Stimulated activated CD8-positive, alpha-beta memory T cell treated with anti-CD3 and anti-CD28 coated beads, Interleukin-7, amount 100 ng/mL, for 4 hours (primary cell): Measurements from ENCODE around the gene TRABD2A.
"Not testable (repeated sequence)": the region's sequence is repeated elsewhere in the genome, so short reads cannot be mapped to it uniquely, and the experiment has no call there.

Experiments
- DNase-seq, 2 donors: peaks; one replicate each; pipeline ENCODE4 v3.0.0-alpha.2; 2020; ENCODE audit warnings: low read depth in 2 of 2

Gene TRABD2A, protein sequence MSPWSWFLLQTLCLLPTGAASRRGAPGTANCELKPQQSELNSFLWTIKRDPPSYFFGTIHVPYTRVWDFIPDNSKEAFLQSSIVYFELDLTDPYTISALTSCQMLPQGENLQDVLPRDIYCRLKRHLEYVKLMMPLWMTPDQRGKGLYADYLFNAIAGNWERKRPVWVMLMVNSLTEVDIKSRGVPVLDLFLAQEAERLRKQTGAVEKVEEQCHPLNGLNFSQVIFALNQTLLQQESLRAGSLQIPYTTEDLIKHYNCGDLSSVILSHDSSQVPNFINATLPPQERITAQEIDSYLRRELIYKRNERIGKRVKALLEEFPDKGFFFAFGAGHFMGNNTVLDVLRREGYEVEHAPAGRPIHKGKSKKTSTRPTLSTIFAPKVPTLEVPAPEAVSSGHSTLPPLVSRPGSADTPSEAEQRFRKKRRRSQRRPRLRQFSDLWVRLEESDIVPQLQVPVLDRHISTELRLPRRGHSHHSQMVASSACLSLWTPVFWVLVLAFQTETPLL

DNA sequence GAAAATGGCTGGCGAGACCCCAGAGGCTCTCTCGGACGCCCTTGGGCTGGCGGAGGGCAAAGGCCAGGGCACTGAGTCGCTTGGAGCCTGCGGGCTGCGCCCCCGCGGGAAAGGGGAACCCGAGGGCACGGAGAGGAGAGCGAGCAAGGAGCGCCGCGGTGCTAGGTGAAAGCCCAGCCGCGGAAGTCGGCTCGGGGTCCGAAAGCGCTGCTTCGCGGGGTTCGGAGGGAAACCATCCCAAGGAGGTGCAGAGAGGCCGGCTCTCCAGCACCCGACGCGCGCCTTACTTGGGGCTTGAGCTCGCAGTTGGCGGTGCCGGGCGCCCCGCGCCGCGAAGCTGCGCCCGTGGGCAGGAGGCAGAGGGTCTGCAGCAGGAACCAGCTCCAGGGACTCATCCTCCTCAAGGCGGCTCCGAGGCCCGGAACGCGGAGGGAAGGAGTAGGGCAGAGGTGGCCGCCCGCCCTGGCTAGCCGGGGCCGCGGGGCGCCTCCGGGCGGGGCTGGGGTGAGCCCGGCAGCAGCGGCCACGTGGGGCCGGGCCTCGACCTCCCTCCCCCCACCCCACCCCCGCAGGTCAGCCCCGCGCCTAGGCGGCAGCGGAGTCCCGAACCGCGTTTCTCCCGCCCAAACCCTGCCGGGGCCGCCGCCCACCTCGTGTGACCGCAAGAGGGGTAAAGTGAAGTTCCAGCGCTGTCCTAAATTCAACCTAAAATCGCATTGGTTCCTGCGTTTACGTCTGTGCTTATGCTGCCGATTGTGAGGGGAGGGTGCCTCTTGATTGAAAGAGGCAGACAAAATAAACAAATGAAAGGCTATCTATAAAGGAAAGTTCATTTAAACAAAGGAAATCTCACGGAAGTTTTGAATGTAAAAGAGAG lies at the start of gene TRABD2A:
TSS of gene TRABD2A (minus strand) at position 440 of the 877 bp plus-strand sequence. CDS start at position 395, 45 bp downstream.
- DNase-seq = peak in 1 of 2 donors; percentile 58

DNA sequence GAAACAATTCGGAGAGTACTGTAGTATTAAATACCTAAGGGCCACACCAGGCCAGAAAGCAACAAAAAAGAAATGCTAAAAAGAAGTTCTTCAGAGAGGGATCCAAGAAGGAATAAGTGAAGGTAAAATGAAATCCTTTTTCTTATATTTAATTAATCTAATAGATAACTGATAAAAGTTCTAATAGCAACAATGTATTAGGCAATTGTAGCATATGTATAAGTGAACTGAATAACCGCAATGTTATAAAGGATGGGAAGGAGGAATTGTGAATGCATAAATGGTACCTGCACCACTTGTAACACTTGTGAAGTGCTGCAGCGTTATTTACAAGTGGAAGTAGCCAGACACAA lies 46.4 kb upstream of the TRABD2A start:
- no peak for DNase-seq

DNA sequence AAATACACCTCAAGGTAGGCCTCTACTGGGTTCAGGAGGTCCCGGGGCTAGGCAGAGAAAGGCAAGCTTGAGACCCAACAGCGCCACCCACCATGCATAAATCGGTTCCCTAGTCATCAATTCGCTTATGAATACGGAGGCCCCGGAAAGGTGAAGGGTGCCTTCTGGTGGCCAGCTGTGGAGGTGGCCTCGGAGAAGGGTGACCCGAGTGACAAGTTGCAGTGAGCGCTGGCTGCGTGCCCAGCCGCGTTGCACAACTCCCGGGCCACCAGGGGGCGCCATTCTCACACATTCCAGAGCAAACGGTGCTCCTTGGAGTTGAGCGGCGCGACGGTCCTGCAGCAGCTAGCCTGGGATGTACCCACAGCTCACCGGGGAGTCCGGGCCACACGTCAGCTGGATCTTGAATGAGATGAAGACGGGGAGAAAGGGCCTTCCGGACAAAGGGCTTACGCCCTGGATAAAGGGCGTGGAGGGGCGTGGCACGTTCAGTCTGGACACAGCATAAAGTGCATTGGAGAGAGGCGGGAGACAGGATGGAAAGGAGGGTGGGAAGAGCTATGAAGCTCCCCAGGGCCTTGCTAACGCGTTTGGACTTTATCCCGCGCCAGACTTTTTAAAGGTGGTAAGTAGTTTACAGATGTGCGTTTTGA lies 45.0 kb upstream of the TRABD2A start:
- peak; percentile 92 to 96 for DNase-seq

DNA sequence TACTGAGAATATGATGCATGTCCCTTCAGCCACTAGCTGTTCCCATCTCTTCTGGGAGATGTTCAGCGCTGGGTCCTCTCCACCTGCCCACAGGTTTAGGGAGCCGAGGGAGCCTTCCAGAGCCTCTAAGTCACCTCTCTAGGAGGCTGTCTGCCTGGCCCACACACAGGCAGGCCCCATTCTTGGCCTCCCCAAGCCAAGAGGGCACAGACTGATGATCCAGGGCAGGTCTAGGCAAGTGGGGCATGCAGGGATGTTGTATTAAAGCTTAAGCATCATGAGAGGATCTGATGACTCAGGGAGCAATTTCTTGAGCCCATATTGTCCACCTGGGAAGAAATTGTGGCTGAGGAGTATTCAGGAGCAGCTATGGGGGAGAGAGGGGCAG lies 44.4 kb upstream of the TRABD2A start:
- DNase-seq = no peak

DNA sequence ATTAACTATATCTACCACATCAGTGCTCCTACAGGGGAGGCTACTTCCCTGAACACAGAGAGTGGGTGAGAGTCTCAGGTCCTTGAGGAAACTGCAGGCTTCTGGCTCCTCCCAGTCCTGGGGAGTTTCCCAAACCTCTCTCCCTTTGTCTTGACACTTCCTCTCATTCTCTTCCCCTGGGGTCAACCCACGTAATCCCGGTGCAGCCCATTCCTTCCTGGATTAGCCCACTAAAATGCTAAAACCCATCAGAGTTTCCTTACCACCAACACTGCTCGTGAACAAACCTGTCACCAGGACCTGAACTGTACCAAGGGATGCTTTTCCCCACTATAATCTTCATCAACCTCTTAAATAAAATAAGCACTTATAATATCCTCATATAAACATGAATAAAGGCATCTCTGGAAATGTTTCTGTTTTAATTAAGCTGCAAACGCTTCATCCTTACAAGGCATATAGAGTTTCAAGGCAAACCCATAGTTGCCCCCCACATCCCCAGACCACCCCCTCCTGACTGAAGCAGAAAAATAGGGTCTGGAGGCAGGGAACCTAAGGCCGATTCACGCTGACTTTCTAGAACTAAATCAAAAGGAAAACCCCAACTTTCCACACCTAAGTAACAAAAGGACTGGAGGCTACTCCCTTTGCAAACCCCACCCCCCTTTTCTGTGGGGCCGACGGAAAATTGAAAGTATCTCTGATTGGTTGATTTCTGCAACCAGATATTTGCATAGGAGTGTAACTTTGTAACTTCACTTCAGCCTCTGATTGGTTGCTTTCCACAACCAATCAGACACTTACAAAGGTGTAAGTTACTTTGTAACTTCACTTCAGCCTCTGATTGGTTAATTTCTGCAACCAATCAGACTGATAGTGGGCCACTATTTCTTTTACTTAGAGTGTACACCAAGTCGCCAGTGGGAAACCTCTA lies 43.6 kb upstream of the TRABD2A start:
- no peak for DNase-seq

DNA sequence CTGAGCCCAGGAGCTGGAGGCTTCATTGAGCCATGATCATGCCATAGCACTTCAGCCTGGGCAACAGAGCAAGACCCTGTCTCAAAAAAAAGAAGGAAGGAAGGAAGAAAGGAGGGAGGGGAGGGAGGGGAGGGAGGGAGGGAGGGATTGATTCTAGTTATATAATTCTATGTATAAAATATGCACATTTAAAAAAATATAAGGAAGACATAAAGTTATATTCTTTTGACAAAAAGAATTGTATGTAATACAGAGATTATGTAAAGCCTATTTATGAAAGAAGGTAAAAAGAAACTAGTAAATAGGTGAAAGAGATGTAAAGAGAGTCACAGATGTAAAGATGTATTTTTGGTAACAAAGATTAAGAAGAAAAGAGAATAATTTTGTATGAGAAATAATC lies 42.1 kb upstream of the TRABD2A start:
- DNase-seq = no peak

DNA sequence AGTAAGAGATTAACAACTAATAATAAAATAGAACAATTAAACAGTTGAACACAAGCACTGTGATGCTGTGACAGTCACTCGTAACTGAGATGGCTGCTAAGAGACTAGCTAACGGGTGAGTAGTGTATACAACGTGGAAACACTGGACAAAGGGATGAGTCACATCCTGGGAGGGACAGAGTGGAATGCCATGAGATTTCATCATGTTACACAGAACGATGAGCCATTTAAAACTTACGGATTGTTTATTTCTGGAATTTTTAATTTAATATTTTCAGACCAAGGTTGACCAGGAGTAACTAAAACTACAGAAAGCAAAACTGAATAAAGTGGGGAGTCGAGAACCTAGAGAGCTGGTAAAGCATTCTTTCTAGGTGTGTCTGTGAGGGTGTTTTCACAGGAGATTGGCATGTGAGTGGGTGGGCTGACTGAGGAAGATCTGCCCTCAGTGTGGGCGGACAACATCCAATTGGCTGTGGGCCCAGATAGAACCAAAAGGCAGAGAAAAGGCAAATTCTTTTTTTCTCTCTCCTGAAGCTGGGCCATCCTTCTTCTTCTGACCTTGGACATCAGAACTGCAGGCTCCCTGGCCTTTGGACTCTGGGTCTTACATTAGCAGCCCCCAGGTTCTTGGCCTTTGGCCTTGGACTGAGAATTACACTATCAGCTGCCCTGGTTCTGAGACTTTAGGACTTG lies 39.1 kb upstream of the TRABD2A start:
- peak; percentile 49 to 51 for DNase-seq

DNA sequence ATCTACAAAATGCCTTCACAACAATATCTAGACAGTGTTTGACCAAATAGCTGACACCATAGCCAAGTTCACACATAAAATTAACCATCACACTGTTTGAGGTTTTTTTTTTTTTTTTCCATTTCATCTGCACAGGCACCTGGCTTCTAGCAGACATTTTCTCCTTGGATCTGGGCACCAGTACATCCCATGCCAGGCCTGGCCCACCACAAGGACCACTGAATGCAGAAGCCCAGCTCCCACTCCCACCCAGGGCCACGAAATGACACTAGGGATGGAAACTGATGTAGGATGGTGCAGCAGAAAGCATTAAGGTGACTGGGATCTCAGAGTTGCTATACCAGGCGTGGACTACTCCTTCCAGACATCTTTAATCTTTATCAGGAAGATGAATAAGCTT lies 37.5 kb upstream of the TRABD2A start:
- no peak for DNase-seq

DNA sequence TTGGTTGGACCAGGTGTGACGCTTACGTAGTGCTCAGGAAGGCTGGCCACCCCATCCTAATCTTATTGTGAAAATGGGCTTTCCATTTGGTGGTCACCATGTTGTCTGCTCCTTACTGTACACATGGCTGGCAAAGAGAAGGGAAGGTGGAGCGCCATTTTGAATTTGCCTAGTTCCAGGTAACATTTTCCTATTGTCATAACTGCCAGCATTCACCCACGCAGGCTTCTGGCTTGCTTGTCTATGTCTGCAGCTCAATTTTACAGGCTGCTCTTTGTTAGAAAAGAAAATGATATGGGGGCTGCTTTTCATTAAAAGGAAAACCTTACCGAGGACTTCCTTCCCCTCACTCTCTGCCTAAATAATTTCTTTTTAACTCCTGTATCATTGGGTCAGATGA lies 36.9 kb upstream of the TRABD2A start:
- not testable (repeated sequence) for DNase-seq

DNA sequence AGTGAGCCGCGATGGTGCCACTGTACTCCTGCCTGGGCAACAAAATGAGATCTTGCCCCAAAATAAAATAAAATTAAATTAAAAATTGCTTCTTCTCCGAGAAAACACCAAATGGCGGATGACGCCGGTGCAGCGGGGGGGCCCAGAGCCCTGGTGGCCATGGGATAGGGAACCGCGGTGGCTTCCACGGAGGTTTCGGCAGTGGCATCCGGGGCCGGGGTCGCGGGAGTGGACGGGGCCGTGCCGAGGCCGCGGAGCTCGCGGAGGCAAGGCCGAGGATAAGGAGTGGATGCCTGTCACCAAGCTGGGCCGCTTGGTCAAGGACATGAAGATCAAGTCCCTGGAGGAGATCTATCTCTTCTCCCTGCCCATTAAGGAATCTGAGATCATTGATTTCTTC lies 34.8 kb upstream of the TRABD2A start:
- not testable (repeated sequence) for DNase-seq

DNA sequence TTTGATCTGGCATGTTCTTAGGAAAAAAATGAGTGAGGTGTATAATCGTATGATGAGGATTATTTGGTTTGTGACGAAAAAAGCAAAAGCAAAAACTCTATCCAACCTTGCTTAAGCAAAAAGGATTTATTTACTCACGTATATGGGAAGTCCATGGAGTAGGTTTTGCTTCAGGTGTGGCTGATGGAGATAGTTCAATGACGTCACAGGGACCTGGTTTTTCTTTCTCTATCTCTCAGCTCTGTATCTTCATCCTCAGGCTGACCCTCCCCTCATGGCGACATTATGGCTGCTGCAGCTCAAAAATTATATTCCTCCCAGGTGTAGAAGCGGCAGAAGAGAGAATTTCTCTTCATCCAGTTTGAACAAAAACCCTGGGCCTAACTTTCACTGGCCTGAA lies 33.5 kb upstream of the TRABD2A start:
- DNase-seq = no peak

DNA sequence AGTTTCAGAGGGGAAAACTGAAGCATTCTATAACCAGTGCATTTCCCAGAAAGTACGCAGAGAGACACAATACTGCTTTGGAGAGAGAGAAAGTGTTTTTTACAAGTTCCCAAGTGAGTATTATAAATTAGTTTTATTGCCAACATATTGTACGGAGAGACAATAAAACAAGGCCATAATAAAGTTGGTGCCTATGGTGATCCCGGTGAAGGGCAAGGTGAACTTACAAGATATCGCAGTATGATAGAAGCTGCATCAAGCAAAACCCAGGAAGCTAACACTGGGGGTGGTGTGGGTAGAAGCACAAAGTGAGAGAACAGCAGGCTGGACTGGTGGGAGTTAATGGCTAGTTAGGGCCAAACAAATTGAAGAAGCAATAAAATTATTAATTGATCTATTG lies 32.1 kb upstream of the TRABD2A start:
- DNase-seq = no peak

DNA sequence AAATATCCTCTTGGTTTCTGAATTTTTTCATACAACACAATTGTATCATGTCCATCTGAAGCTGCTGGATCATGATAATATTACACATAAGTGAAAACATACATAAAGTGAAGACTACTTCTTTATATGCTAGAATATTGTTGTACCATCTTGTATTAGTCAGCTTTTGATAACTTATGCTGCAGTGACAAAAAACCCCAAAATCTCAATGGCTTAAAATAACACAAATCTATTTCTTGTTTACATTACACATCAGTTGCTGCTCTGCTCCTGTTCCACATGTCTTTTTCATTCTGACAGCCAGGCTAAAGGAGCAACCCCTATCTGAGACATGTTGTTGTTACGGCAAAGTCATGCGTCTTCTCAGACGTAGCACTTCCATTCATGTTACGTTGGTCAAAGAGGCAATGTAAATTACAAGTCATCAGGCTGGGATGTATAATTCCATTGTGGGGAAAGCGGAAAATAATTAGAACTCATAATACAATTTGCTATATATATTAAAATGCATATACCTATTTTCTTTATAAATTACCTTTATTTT lies 30.3 kb upstream of the TRABD2A start:
- no peak for DNase-seq

DNA sequence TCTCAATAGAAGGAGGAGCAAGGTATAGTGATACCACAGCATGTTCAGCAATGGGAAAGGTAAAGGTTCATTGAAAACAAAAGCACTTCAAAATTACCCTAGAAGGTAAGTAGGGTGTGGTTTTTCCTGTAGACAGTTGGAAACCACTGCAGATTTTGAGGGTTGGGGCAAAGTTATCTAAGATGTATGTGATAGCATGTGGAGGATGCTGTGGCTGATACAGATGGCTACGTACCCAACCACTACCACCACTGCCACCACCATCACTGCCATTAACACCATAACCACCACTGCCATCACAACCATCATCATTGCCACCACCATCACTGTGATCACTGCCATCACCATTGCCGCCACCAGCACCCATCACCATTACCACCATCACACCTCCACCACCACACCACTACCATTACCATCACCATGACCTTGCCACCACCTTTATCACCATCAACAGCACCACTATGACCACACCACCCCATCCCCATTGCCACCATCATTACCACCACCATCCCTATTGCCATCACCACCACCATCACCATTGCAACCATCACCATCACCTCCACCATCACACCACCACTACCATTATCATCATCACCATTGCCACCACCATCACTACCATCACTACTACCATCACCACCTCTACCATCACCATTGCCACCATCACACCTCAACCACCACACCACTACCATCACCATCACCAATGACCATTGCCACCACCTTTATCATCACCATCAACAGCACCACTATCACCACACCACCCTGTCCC lies 28.2 kb upstream of the TRABD2A start:
- no peak for DNase-seq

DNA sequence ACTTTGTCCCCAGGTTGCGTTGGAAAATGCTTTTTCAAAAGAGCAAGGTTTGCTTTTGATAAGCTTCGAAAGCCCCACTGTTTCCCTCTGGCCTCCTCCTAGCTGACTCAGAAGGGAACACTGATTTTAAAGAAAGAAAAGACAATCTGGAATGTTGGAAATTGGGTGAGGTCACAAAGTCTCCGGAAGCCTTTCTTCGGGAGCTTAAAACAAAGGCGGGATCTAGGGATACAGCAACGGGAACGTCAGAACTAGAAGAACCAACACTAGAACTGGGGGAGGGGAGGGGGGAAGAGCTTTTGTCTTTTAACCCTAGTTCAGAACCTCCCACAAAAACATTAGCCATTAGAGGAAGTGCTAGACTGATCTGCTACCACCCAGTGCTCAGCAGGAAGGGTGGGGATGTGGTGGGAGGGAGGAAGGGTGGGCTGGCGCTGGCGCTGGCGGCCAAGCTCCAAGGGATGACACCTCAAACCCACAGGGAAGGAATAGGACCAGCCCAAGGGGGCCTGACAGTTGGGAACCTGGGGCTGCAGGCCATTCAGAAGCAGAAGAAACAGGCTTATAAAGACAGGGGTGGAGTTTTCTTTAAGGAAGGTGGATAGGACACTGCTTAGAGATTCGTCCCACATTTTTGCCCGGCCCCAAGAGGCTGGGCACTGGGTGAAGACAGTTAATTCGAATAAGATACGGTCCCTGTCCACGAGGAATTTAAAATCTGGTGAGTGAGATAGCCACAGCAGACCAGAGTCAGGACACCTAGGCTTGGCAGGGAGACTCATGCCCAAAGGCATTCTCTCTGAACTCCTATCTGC lies 26.2 kb upstream of the TRABD2A start:
- DNase-seq = peak in 1 of 2 donors; percentile 32

DNA sequence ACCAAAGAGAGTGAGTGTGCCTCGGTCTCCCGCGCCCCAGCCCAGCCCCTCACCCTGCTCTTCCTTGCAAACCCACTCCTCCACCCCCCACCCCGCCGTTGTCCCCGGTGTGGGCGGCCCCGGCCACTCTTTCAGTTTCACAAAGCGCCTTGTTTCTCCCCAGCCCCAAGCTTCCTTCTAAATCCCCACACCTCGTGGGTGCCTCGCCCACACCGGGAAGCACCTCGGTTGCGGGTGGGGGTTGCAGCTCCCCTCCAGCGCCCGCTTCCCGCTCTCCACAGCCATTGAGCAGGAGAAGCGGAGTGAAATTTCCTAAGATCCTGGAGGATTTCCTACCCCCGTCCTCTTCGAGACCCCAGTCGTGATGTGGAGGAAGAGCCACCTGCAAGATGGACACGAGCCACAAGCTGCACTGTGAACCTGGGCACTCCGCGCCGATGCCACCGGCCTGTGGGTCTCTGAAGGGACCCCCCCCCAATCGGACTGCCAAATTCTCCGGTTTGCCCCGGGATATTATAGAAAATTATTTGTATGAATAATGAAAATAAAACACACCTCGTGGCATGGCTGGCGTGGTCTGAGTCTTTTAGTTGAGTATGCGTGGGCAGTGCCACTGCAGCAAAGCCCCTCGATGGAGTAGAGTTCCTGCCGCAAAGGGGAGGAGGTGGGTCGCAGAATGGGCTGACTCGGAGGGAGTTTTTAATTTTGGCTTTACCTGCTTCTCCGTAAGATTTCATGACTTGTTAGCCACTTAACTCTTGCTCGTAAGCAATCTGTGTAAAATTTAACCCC lies 25.4 kb upstream of the TRABD2A start:
- DNase-seq = peak in 1 of 2 donors; percentile 65
